Stimulated activated CD4-positive, alpha-beta T cell treated with anti-CD3 and anti-CD28 coated beads, TNF-alpha, amount 100 ng/mL, for 48 hours (primary cell): ENCODE data around the gene TRAF1.
"Not testable (repeated sequence)": the region's sequence is repeated elsewhere in the genome, so short reads cannot be mapped to it uniquely, and the experiment has no call there.

Source experiments
- DNase-seq, 3 donors: peaks; one replicate each; pipeline ENCODE4 v3.0.0-alpha.2; 2020; ENCODE audit warnings: low read depth in 3 of 3

The TRAF1 gene, protein sequence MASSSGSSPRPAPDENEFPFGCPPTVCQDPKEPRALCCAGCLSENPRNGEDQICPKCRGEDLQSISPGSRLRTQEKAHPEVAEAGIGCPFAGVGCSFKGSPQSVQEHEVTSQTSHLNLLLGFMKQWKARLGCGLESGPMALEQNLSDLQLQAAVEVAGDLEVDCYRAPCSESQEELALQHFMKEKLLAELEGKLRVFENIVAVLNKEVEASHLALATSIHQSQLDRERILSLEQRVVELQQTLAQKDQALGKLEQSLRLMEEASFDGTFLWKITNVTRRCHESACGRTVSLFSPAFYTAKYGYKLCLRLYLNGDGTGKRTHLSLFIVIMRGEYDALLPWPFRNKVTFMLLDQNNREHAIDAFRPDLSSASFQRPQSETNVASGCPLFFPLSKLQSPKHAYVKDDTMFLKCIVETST

GRCh38 chr9:120926397-120926928 lies at the start of gene TRAF1:
Gene TRAF1 (minus strand): TSS chr9:120926796. CDS start chr9:120926075, 721 bp downstream.
- no peak for DNase-seq

DNA sequence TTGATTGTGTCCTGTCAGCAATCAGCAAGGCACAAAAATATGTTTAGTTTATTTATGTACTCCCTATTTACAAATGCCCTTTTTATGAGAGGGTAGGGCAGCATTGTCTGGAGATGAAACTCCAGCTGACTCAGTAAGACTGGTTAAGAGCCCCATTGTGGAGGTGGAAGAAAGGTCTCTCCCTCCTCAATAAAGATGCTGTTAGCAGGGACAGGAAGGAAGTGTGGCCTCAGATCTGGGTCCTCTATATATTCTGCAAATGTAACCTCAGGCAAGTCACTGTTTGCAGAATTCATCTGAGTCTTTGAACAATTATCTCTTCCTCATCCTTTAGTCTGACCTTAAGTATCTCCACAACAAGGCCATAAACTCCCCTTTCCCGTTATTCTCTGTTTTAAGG lies 48.3 kb upstream of the TRAF1 start:
- no peak for DNase-seq

GRCh38 chr9:120974181-120974580 lies 47.6 kb upstream of the TRAF1 start:
- DNase-seq, result no peak

GRCh38 chr9:120971938-120972337 lies 45.3 kb upstream of the TRAF1 start:
- no peak for DNase-seq

DNA sequence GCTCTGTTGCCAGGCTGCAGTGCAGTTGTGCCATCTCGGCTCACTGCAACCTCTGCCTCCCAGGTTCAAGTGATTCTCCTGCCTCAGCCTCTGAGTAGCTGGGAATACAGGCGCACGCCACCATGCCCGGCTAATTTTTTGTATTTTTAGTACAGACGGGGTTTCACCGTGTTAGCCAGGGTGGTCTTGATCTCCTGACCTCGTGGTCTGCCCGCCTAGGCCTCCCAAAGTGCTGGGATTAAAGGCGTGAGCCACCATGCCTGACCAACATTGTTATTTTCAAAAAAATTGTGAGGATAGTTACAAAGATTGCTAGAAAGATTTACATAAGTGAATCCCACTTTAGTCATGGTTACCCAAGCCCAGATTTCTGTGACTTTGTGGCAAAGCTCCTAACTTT lies 44.9 kb upstream of the TRAF1 start:
- not testable (repeated sequence) for DNase-seq

DNA sequence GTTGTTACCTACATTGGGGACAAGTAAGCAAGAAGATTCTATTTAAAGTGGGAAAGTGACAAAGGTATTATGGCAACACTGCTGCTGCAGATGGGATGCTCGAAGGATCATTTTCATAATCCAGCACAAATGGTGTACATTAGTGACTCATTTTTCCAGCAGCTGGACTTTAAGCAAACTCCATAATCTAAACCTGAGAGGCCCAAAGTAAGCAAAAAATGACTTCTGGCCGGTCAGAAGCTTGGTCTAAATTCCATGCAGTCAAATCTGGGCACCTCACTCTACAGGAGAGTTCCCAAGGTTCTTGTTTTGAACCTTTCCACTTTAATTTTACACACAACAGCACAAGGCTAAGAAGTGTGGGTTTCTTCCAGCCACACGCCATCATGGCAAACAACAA lies 43.6 kb upstream of the TRAF1 start:
- no peak for DNase-seq

GRCh38 chr9:120966013-120966369 lies 39.4 kb upstream of the TRAF1 start:
- DNase-seq, result no peak

- no peak for DNase-seq
Observed at GRCh38 chr9:120965344-120966012, 38.9 kb upstream of the TRAF1 start.

DNA sequence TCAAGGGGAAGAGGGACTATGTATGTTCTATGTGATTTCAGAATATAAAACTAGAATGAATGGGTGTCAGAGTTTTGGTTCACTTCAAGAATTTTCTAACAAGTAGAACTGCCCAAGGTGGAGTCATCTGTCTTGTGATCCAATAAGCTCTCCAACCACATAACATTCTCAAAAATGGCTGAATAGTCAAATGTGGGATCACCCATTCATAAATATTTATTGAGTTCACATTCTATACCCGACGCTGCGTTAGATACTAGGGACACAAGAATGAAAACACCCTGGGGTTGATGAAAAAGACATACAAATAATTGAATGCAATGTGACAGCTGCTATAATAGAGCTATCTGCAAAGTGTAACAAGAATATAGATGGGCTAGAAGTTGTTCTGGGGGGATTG lies 35.3 kb upstream of the TRAF1 start:
- DNase-seq, result no peak

- no peak for DNase-seq
Observed at GRCh38 chr9:120960001-120960400, 33.4 kb upstream of the TRAF1 start.

DNA sequence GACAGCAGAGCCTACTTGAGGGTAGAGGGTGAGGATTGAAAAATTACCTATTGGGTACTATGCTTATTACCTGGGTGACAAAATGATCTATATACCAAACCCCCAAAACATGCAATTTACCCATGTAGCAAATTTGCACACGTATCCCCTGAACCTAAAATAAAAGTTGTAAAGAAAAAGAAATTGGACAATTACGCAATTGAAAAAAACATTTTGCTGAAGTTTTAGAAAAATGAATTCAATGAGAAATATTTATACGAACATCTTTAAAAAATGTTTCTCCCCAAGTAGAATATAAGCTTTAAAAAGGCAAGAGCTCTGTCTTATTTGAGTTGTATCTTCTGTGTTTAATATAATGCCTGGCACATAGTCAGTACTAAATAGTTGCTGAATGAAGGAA lies 30.3 kb upstream of the TRAF1 start:
- DNase-seq, result no peak

DNA sequence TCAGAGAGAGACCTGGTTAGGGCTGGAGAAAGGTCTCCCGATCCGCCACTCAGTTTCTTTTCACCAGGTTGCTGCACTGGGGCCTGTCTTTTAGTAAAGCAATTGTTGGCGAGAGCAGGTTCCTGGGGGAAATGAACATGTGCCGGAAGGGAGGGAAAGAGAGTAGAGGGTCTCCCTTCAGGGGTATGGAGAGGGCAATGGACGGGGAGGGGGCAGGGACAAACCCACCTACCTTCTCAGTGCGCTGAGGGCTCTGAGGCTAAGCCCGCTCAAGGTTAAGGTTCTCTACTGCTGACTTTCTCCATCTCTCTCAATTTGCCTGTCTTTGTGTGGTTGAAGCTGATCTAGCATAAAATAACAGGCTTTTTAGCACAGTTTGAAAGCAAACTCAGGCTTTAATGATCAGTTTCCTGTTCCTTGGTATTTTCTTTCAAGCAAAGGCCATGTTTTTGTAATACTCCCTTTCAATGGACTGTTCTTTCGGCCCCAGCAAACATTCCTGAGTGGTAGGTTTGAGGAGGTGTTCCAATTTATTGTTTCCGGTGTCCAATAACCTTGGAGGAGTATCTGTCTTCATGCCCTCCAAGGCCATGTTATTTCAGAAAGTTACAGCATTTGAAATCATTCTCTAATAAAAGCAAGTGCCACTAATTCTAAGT lies 25.5 kb upstream of the TRAF1 start:
- DNase-seq, result no peak

- DNase-seq, result no peak
Observed at GRCh38 chr9:120950421-120951388, 24.1 kb upstream of the TRAF1 start.

DNA sequence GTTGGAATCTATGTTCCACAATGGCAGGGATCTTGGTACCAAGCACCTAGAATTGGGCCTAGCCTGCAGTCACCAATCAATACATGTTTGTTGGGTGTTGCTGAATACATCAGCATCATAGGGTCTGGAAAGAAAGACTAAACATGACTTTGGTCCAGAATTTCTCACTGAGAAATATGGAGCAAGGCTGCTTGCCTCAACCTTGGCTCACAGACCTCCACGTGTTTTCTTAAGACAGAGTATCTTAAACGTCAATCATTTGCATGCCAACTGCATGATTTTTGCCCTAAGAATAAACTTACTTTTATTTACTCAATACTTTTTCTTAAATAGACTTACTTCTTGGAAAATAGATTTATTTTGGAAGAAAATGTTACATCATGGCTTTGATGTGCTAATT lies 22.7 kb upstream of the TRAF1 start:
- no peak for DNase-seq

- no peak for DNase-seq
Observed at GRCh38 chr9:120948824-120949223, 22.2 kb upstream of the TRAF1 start.

- DNase-seq, result no peak
Observed at GRCh38 chr9:120947222-120947621, 20.6 kb upstream of the TRAF1 start.

DNA sequence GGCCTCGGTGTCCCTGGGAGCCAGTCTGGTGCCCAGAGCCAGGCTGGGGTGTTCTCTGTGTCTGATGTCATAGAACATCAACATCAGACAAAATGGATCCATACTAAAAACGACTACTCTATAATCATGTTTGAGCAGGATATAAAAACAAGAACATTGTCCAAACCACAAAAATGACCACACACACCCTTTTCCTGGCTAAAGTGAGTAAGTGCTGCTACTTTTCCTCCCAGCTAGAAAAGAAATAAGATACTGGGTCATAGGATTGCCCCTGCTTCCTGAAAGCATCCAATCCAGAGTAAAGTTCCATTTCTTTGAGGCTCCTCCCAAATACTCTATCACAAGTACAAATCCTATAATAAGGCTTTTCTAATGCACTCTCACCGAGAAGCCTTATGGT lies 19.7 kb upstream of the TRAF1 start:
- no peak for DNase-seq

- no peak for DNase-seq
Observed at GRCh38 chr9:120944948-120945347, 18.4 kb upstream of the TRAF1 start.

- DNase-seq, result no peak
Observed at GRCh38 chr9:120944434-120944843, 17.8 kb upstream of the TRAF1 start.

GRCh38 chr9:120942186-120943001 lies 15.8 kb upstream of the TRAF1 start:
- no peak for DNase-seq
